EL (cell line): ENCODE data around the gene ATP11A.

ENCODE experiments used
- DNase-seq: peaks from one replicate; pipeline ENCODE4 v3.0.0-alpha.2; 2016

Gene ATP11A

GRCh38 chr13:112711528-112712265, 21.9 kb downstream of the ATP11A start:
- DNase-seq, result peak; percentile 96

- no peak for DNase-seq
Observed at GRCh38 chr13:112712451-112713207, 22.8 kb downstream of the ATP11A start.

DNA sequence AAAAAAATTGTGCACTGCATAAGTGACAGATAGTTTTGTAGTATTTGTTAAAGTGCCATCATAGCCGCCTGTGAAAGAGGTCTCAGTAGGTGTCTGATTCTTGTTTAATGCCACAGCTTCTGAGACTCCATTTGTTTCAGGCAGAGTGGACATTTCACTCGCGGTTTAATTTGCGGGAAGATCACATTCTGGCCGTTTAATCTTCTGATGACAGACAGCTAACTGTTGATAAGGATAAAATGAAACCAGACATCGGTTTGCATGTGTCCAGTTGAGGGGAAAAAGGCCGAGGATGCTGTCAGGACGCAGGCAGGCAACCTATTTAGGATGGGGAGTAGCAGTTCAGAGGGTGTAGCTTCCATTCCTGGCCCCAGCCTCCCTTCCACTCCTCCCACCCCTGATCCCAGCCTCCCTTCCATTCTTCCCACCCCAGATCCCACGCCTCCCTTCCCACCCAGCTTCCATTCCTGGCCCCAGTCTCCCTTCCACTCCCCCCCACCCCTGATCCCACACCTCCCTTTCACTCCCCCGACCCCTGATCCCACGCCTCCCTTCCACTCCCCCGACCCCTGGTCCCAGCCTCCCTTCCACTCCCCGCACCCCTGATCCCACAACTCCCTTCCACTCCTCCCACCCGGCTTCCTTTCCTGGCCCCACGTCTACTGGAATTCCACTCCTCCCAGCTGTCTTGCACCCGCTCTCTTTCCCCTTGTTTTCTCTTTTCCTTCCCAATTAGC, 23.8 kb downstream of the ATP11A start:
- no peak for DNase-seq

GRCh38 chr13:112714376-112715174, 24.7 kb downstream of the ATP11A start:
- no peak for DNase-seq

DNA sequence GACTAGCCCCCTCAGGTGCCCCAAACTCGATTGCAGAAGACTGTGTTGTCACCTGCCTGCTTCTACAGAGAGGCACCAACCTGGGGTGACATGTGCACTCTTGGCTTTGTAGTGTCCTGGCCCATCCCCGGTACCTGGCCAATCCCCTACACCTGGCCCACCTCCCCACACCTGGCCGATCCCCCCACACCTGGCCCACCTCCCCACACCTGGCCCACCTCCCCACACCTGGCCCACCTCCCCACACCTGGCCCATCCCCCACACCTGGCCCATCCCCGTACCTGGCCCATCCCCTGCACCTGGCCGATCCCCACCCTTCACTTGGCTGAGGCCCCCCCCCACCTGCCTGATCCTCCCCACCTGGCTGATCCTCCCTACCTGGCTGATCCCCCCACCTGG, 25.4 kb downstream of the ATP11A start:
- DNase-seq, result no peak

- no peak for DNase-seq
Observed at GRCh38 chr13:112715715-112716460, 26.1 kb downstream of the ATP11A start.

DNA sequence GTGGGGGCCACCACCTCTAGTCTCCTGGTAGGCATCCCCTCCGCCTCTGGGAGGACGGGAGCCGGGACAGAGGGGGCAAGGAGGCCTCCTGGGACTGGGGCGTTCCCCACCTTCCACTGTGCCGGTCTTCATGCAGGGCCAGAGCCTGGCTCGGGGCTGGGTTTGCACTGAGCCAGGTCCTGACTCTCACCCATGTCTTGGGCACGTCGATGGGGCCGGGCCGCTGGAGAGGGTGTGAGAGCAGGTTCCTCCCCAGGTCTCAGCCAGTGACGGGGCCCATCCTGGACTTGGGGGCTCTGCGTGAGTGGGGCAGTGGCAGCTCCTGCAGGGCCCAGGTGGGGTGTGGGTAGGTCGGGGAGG, 26.6 kb downstream of the ATP11A start:
- no peak for DNase-seq

- no peak for DNase-seq
Observed at GRCh38 chr13:112716841-112717520, 27.1 kb downstream of the ATP11A start.

DNA sequence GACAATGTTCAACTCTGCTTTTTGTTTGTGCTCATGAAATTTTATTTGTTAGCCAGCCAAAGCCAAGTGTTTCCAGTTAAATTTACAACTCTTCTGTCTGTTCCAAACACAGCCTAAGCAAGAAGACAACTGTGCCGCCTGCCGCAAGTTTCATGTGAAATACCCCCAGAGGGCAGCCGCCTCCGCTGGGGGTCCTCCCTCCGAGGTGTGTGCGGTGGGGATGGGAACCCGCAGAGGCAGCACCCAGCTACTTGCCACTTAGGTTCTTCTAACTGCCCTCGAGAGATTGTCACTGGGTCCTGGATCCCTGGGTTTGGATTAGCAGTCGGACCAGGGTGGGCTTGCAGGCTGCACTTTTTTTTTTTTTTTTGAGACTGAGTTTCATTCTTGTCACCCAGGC, 28.5 kb downstream of the ATP11A start:
- DNase-seq, result no peak

DNA sequence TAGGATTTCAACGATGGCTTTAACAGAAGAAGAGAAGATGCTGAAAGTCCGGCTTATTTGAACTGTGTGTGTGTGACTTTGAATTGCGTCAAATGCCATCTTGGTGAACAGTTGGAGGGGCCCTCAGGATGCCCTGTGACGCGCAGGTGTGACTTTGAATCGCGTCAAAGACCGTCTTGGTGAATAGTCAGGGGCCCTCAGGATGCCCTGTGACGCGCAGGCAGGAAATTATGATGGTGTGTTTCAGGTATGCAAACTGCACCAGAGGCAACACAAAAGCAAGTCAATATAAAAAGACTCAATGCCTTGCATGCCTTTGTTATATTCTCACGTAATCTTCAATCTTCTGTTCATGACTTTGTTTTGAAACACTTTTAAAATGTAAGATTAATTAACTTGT, 29.2 kb downstream of the ATP11A start:
- no peak for DNase-seq

DNA sequence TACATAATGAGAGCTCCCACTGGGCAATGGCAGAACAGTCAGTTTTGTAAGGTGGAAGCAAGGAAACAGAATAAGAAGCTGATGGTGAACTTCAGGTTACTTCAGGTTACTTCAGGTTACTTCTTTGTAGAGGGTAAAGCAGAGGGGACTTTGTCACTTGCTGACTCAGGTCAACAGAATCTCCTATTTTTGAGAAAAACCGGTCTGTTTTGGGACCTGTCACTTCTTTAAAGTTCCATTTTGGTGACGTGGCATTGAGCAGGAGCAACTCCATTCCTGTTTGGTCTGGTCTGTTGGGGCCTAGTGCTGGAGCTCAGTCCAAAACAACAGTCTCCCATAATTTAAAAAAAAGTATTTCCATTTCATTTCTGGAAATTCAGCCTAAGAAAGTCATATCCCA, 29.7 kb downstream of the ATP11A start:
- no peak for DNase-seq

- no peak for DNase-seq
Observed at GRCh38 chr13:112720251-112720650, 30.4 kb downstream of the ATP11A start.

GRCh38 chr13:112720814-112721197, 31.0 kb downstream of the ATP11A start:
- no peak for DNase-seq

- DNase-seq, result no peak
Observed at GRCh38 chr13:112721198-112722104, 31.6 kb downstream of the ATP11A start.

- peak; percentile 89 for DNase-seq
Observed at GRCh38 chr13:112722433-112723263, 32.8 kb downstream of the ATP11A start.

DNA sequence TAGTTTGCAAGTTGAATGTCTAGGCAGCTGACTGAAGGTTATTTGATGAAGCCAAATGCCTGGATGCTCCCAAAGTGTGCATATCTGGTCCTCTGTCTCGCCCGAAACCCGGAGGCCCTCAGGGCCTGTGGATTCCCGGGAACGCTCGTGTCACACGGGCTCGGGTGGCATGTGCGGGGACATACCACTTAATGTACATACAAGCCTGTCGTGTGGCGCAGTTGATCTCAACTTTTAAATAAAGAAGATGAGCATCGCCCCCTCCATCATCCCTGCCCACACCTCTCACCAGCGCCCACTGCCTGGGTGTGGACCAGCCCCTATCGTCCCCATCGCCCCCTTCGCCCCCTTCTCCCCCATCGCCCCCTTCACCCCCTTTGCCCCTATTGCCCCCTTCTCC, 33.9 kb downstream of the ATP11A start:
- no peak for DNase-seq

GRCh38 chr13:112724788-112725345, 35.0 kb downstream of the ATP11A start:
- no peak for DNase-seq

DNA sequence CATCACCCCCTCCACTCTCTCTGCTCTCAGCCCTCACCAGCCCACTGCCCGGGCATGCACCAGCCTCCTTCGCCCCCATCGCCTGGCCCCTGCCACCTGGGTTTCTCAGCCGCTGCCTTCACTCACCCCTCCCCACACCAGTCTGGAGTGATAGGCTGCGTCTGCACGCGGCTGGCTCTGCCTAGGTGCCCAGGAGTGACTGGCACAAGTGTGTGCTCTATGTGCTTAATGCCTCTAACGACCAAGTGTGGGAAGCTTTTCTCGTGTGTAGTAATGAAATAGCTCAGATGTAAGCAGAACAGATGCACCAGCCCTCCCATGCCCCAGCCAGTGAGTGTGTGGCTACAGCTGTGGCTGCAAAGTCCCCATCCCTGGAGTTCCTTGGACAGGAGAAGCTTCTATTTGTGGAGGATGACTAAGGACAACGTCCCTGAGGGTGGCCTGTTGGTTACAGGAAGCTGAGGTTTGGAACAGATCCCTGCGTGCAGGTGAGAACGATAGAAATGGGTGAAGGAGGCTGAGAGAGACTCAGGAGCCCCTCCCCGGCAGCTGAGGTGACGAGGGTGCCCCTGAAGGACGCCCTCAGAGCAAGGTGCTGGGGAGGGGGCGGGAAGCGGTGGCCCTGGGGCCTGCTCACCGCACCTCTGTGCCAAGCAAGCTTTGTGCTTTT, 35.6 kb downstream of the ATP11A start:
- no peak for DNase-seq
